ENCODE data around the gene STX16.

Gene STX16

GRCh38 chr20:58691773-58692578 is 40.9 kb downstream of the STX16 start:
- no peak for TF ChIP-seq ZFX (IDR thresholded peaks at IDR 0.05; ENCODE audit: borderline replicate concordance)
- peak overlapping the region; percentile 70 for H3K27ac ChIP-seq

- TF ChIP-seq ZFX (IDR thresholded peaks at IDR 0.05; ENCODE audit: borderline replicate concordance) = no peak
- peak; percentile 78 for TF ChIP-seq CTCF (IDR thresholded peaks at IDR 0.05)
- H3K27ac ChIP-seq = peak within 1 kb of the TSS; percentile 70
These were observed 41.6 kb downstream of the STX16 start, which contains the start of gene NPEPL1 for GRCh38 chr20:58692579-58693225. Gene NPEPL1 (plus strand): TSS chr20:58692800. CDS start chr20:58692901, 101 bp downstream.

- peak overlapping the region; percentile 70 for H3K27ac ChIP-seq
- TF ChIP-seq CTCF (IDR thresholded peaks at IDR 0.05) (no peak), ZFX (IDR thresholded peaks at IDR 0.05; ENCODE audit: borderline replicate concordance) (no peak)
These were observed 42.3 kb downstream of the STX16 start for GRCh38 chr20:58693226-58694006.

GRCh38 chr20:58694241-58695083 is 43.4 kb downstream of the STX16 start:
- TF ChIP-seq ZFX (IDR thresholded peaks at IDR 0.05; ENCODE audit: borderline replicate concordance) = no peak
- TF ChIP-seq CTCF (IDR thresholded peaks at IDR 0.05) = no peak
- H3K27ac ChIP-seq = no peak overlapping the region

- no peak overlapping the region for H3K27ac ChIP-seq
- no peak for TF ChIP-seq ZFX (IDR thresholded peaks at IDR 0.05; ENCODE audit: borderline replicate concordance)
- TF ChIP-seq CTCF (IDR thresholded peaks at IDR 0.05) = no peak
These were observed 44.1 kb downstream of the STX16 start for GRCh38 chr20:58695084-58695722.

- TF ChIP-seq CTCF (IDR thresholded peaks at IDR 0.05) (no peak), ZFX (IDR thresholded peaks at IDR 0.05; ENCODE audit: borderline replicate concordance) (no peak)
- H3K27ac ChIP-seq = no peak overlapping the region
These were observed 44.9 kb downstream of the STX16 start for GRCh38 chr20:58695895-58696375.

Data from 22Rv1 (cell line).